Nephron progenitor cell (in vitro differentiated cells): ENCODE results near the gene ULK2.
"Not testable (repeated sequence)": the region's sequence is repeated elsewhere in the genome, so short reads cannot be mapped to it uniquely, and the experiment has no call there.

Experiments used
- DNase-seq: peaks from one replicate; pipeline ENCODE4 v3.0.0; 2021
- H3K27ac Mint-ChIP-seq: 2 replicates; pipeline ENCODE4 v1.8.0; 2021; ENCODE audit warnings: mild to moderate bottlenecking, moderate library complexity, mixed read lengths
- H3K27me3 Mint-ChIP-seq: 2 replicates; pipeline ENCODE4 v1.8.0; 2021; ENCODE audit warnings: mild to moderate bottlenecking, low read depth, mixed read lengths; ENCODE audit not compliant: poor library complexity
- H3K36me3 Mint-ChIP-seq: 2 replicates; pipeline ENCODE4 v1.8.0; 2021; ENCODE audit warnings: low read depth, mixed read lengths
- H3K4me1 Mint-ChIP-seq: 2 replicates; pipeline ENCODE4 v1.8.0; 2021; ENCODE audit warnings: mixed read lengths
- H3K4me3 Mint-ChIP-seq: 2 replicates; pipeline ENCODE4 v1.8.0; 2021; ENCODE audit warnings: mild to moderate bottlenecking, moderate library complexity, mixed read lengths
- H3K9me3 Mint-ChIP-seq: 2 replicates; pipeline ENCODE4 v1.8.0; 2021; ENCODE audit warnings: mild to moderate bottlenecking, moderate library complexity, mixed read lengths
- CTCF ChIP-seq: fragments of 200-600 bp; sonication (generic); IDR thresholded peaks from 2 replicates; pipeline ENCODE4 v1.5.0; 2021; ENCODE audit warnings: antibody characterized with exemption

Gene ULK2

GRCh38 chr17:19874256-19874655, 6.5 kb upstream of the ULK2 start:
- peak; percentile 16 for DNase-seq
- Mint-ChIP-seq H3K4me3 (no peak overlapping the region), H3K27me3 (peaks cover 11% of the 10 kb centered on the region), H3K9me3 (no peaks in the 10 kb centered on the region), H3K36me3 (no peaks in the 10 kb centered on the region), H3K27ac (no peak overlapping the region), H3K4me1 (peaks cover 10% of the 10 kb centered on the region)
- no peak for TF ChIP-seq CTCF

DNA sequence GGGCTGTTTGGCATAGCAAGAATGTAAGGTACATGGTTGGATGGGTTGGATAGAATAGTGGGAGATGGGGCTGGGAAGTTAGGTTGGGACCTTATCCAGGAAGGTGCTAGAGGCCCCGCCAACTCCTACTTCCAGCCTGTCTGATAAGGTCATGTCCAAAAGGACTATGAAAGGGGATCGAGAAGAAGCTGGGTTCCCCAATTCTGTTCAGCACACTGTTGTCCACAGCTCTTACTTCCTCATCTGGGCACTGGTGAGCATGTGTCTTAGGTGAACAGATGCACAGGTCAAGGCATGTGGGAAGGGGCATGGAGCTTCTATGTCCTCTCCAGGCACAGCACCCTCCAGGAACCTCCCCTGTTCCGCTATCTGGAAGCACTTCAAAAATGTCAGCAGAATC, 5.6 kb upstream of the ULK2 start:
- no peak for TF ChIP-seq CTCF

GRCh38 chr17:19868079-19868395, 301 bp upstream of the ULK2 start:
- no peak for TF ChIP-seq CTCF
- no peak overlapping the region for H3K27ac Mint-ChIP-seq
- H3K4me1 Mint-ChIP-seq: peaks cover 27% of the 10 kb centered on the region
- peaks cover 11% of the 10 kb centered on the region for H3K27me3 Mint-ChIP-seq
- peaks cover 7% of the 10 kb centered on the region for H3K36me3 Mint-ChIP-seq
- no peak for DNase-seq
- no peaks in the 10 kb centered on the region for H3K9me3 Mint-ChIP-seq
- peak overlapping the region; percentile 76 for H3K4me3 Mint-ChIP-seq

More for the DNA sequence above, 5.6 kb upstream of the ULK2 start:
- Mint-ChIP-seq H3K4me3 (no peak overlapping the region), H3K9me3 (no peaks in the 10 kb centered on the region), H3K27ac (no peak overlapping the region), H3K27me3 (peaks cover 20% of the 10 kb centered on the region), H3K4me1 (peaks cover 15% of the 10 kb centered on the region), H3K36me3 (no peaks in the 10 kb centered on the region)
- no peak for DNase-seq

- H3K27ac Mint-ChIP-seq: no peak overlapping the region
- H3K9me3 Mint-ChIP-seq: no peaks in the 10 kb centered on the region
- H3K27me3 Mint-ChIP-seq: peaks cover 11% of the 10 kb centered on the region
- no peak for TF ChIP-seq CTCF
- peak; percentile 67 for DNase-seq
- H3K4me3 Mint-ChIP-seq: peak overlapping the region; percentile 88
- peaks cover 27% of the 10 kb centered on the region for H3K4me1 Mint-ChIP-seq
- H3K36me3 Mint-ChIP-seq: peaks cover 14% of the 10 kb centered on the region
Measured at GRCh38 chr17:19867079-19867328, 732 bp downstream of the ULK2 start.

GRCh38 chr17:19865021-19865420, 2.7 kb downstream of the ULK2 start:
- H3K36me3 Mint-ChIP-seq: peaks cover 32% of the 10 kb centered on the region
- no peaks in the 10 kb centered on the region for H3K9me3 Mint-ChIP-seq
- DNase-seq: no peak
- H3K4me3 Mint-ChIP-seq: peak overlapping the region; percentile 88
- peaks cover 27% of the 10 kb centered on the region for H3K4me1 Mint-ChIP-seq
- H3K27me3 Mint-ChIP-seq: peaks cover 11% of the 10 kb centered on the region
- H3K27ac Mint-ChIP-seq: no peak overlapping the region
- TF ChIP-seq CTCF: no peak

DNA sequence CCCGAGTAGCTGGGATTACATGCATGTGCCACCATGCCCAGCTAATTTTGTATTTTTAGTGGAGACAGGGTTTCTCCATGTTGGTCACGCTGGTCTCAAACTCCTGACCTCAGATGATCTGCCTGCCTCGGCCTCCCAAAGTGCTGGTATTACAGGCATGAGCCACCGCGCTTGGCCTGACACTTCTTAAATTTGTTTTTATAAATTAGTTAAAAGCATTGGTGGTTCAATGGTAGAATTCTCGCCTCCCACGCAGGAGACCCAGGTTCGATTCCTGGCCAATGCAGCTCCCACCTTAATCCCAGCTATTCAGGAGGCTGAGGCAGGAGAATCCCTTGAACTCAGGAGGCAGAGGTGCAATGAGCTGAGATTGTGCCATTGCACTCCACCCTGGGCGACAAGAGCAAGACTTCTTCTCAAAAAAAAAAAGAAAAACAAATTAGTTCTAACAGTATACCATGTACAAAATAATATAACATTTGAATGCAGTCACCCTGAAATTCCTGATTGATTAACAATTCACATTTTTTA, 7.0 kb downstream of the ULK2 start:
- DNase-seq, H3K4me1 Mint-ChIP-seq, H3K9me3 Mint-ChIP-seq, H3K4me3 Mint-ChIP-seq, H3K27ac Mint-ChIP-seq, H3K27me3 Mint-ChIP-seq: not testable (repeated sequence)
- peaks cover 64% of the 10 kb centered on the region for H3K36me3 Mint-ChIP-seq

DNA sequence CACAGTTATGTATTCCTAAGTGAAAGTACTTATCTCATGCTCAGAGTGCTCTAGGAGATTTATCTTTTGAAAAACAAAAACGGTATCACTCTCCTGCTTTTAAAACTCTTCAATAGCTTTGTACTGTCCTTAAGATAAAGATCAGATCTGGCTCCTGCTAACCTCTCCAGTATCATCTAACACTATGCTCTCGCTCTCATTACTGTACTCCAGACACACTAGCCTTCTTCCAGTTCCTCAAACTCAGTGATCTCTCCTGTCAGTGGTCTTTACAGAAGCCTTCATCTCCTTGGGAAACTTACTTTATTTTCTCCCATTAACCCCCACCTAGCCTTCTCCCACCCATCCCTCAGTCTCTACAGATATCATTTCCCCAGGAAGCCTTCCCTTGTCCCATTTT, 10.1 kb downstream of the ULK2 start:
- DNase-seq: no peak
- H3K36me3 Mint-ChIP-seq: peaks cover 78% of the 10 kb centered on the region
- no peaks in the 10 kb centered on the region for H3K9me3 Mint-ChIP-seq
- H3K27ac Mint-ChIP-seq: peak overlapping the region; percentile 25
- no peaks in the 10 kb centered on the region for H3K27me3 Mint-ChIP-seq
- H3K4me1 Mint-ChIP-seq: no peaks in the 10 kb centered on the region
- no peak overlapping the region for H3K4me3 Mint-ChIP-seq
- no peak for TF ChIP-seq CTCF
